Measurements from ENCODE around the gene HUWE1. TPM values are rescaled to one million over a fixed set of nuclear protein-coding genes. Genes with fewer than 3 reads are reported as not detected.
A peak's percentile ranks its signal among the peaks of the same experiment; 100 is the strongest.

The HUWE1 gene
- total and polyA plus RNA-seq, 2 of the 13 experiments (the other 11 are each of a cell fraction or from before 2014, with no cell fraction given), result 63.2 to 68.1 TPM

- TF ChIP-seq RFX1 (IDR thresholded peaks at IDR 0.05) (no peak), NKX3-1 (CRISPR knock-in tag; IDR thresholded peaks at IDR 0.05) (no peak), ZNF607 (CRISPR knock-in tag; IDR thresholded peaks at IDR 0.05; ENCODE audit: borderline replicate concordance) (no peak), ARID2 (CRISPR knock-in tag; IDR thresholded peaks at IDR 0.05; ENCODE audit: borderline replicate concordance) (no peak), ZNF598 (CRISPR knock-in tag; IDR thresholded peaks at IDR 0.05; ENCODE audit: borderline replicate concordance) (no peak), CREB1 (IDR thresholded peaks at IDR 0.05) (no peak), CREB1 (CRISPR knock-in tag; IDR thresholded peaks at IDR 0.05) (no peak), GTF3A (CRISPR knock-in tag; conservative IDR thresholded peaks at IDR 0.05) (no peak), HOXA9 (CRISPR knock-in tag; IDR thresholded peaks at IDR 0.05; ENCODE audit: borderline replicate concordance) (no peak), HNRNPLL (IDR thresholded peaks at IDR 0.05; ENCODE audit: low read depth, low read length, poor library complexity, severe bottlenecking) (peak; percentile 38), ZNF33B (CRISPR knock-in tag; IDR thresholded peaks at IDR 0.05) (no peak), SMAD9 (CRISPR knock-in tag; IDR thresholded peaks at IDR 0.05) (no peak), FOXA3 (CRISPR knock-in tag; IDR thresholded peaks at IDR 0.05) (no peak), HNF1A (IDR thresholded peaks at IDR 0.05; ENCODE audit: low read depth) (no peak), HNF1A (CRISPR knock-in tag; IDR thresholded peaks at IDR 0.05; ENCODE audit: borderline replicate concordance) (no peak), THAP11 (CRISPR knock-in tag; IDR thresholded peaks at IDR 0.05) (peak; percentile 41; the same call in 1 of the 2 replicates), KLF6 (CRISPR knock-in tag; IDR thresholded peaks at IDR 0.05) (0 out of 2 replicates have a peak, but pooled peaks have one; percentile 28), ZNF136 (CRISPR knock-in tag; IDR thresholded peaks at IDR 0.05; ENCODE audit: low read depth) (no peak), ELF4 (CRISPR knock-in tag; IDR thresholded peaks at IDR 0.05; ENCODE audit: borderline replicate concordance) (no peak), ZBTB7A (CRISPR knock-in tag; IDR thresholded peaks at IDR 0.05) (no peak), NFE2L2 (IDR thresholded peaks at IDR 0.05; ENCODE audit: low read length) (no peak), ZBTB46 (CRISPR knock-in tag; IDR thresholded peaks at IDR 0.05; ENCODE audit: borderline replicate concordance) (no peak), FOXK2 (IDR thresholded peaks at IDR 0.05) (no peak), FOXC1 (CRISPR knock-in tag; IDR thresholded peaks at IDR 0.05; ENCODE audit: borderline replicate concordance) (no peak)
- TF ChIP-seq, protein P1, sequence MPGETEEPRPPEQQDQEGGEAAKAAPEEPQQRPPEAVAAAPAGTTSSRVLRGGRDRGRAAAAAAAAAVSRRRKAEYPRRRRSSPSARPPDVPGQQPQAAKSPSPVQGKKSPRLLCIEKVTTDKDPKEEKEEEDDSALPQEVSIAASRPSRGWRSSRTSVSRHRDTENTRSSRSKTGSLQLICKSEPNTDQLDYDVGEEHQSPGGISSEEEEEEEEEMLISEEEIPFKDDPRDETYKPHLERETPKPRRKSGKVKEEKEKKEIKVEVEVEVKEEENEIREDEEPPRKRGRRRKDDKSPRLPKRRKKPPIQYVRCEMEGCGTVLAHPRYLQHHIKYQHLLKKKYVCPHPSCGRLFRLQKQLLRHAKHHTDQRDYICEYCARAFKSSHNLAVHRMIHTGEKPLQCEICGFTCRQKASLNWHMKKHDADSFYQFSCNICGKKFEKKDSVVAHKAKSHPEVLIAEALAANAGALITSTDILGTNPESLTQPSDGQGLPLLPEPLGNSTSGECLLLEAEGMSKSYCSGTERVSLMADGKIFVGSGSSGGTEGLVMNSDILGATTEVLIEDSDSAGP (CRISPR knock-in tag; IDR thresholded peaks at IDR 0.05; ENCODE audit: borderline replicate concordance), result peak; percentile 73; the same call in 1 of the 2 replicates
Observed at GRCh38 chrX:53686151-53686885, at the start of gene HUWE1 (continued).
